H1 (cell line): ENCODE data around the gene ERCC6. TPM values are rescaled to one million over a fixed set of nuclear protein-coding genes. Genes with fewer than 3 reads are reported as not detected.

ENCODE experiments used
- GABPA ChIP-seq: IDR thresholded peaks from 2 replicates; pipeline ENCODE4 v1.6.1; 2011; ENCODE audit warnings: mild to moderate bottlenecking, low read length, moderate library complexity, borderline replicate concordance; ENCODE audit not compliant: insufficient read depth
- POLR2AphosphoS5 ChIP-seq: IDR thresholded peaks from 2 replicates; pipeline ENCODE4 v1.6.1; 2011; ENCODE audit warnings: low read depth, low read length
- SIN3A ChIP-seq, 2 experiments: IDR thresholded peaks in 1 of 2; conservative IDR thresholded peaks in 1 of 2; 2 replicates each; pipeline ENCODE4 v1.6.1; 2011 to 2012; ENCODE audit warnings: low read length in 2 of 2, improper control_type of control experiment in 1 of 2, low read depth in 1 of 2, mild to moderate bottlenecking in 1 of 2
- SRF ChIP-seq: IDR thresholded peaks from 2 replicates; pipeline ENCODE4 v1.6.1; 2011; ENCODE audit warnings: mild to moderate bottlenecking, low read depth, low read length, moderate library complexity
- polyA plus RNA-seq, 7 experiments: library from polyadenylated mRNA; depleted of rRNA in 3 of 7; stranded (reverse) in 5 of 7; unstranded in 2 of 7; fragments of >200 nt in 5 of 7; fragments of 200-250 nt in 2 of 7; gene quantifications; 1 replicate in 5 of 7; 2 replicates in 1 of 7; 4 replicates in 1 of 7; pipeline versions ENCODE4 v1.2.1 to v1.2.3, GENCODE V29; 2011 to 2013; ENCODE audit warnings: missing spikeins in 2 of 7, mixed read lengths in 2 of 7
- total RNA-seq: library from RNA; stranded (reverse); fragmentation: NEBNext Ultra II Directional; extraction: Animal tissue kit (Norgen Biotek cat#: 25700); gene quantifications from 2 replicates; pipeline ENCODE4 v1.2.1, GENCODE V29; 2021

The ERCC6 gene
- total and polyA plus RNA-seq, 2 of the 8 experiments (the other 6 are each of a cell fraction or from before 2014, with no cell fraction given) = 4.1 to 11.9 TPM

GRCh38 chr10:49538381-49539319, at the start of gene ERCC6 (continued):
- peak; percentile 78 to 88; a peak in 2 of 4 replicates for TF ChIP-seq SIN3A (conservative IDR thresholded peaks at IDR 0.05 in 1 of 2, IDR thresholded peaks at IDR 0.05 in 1 of 2; ENCODE audit: low read depth in 1 of 2, low read length in 2 of 2)
- no peak for TF ChIP-seq SRF
- 0 out of 2 replicates have a peak, but pooled peaks have one; percentile 48 for TF ChIP-seq POLR2AphosphoS5
- peak; percentile 88 for TF ChIP-seq GABPA
